WTC11 (cell line): ENCODE measurements around the gene CDK18. TPM values are rescaled to one million over a fixed set of nuclear protein-coding genes. Genes with fewer than 3 reads are reported as not detected.

ENCODE experiments used
- AFF4 ChIP-seq: sonication (generic); formaldehyde crosslinking; IDR thresholded peaks from 2 replicates; pipeline ENCODE4 v1.8.1; 2023; ENCODE audit warnings: mild to moderate bottlenecking, missing genetic modification reagents, borderline replicate concordance
- E2F5 ChIP-seq: sonication (generic); formaldehyde crosslinking; IDR thresholded peaks from 2 replicates; pipeline ENCODE4 v1.8.1; 2022; ENCODE audit warnings: mild to moderate bottlenecking, moderate library complexity, missing genetic modification reagents
- EMX1 ChIP-seq: fragments of 250-450 bp; sonication (Bioruptor Pico); IDR thresholded peaks from 2 replicates; pipeline ENCODE4 v1.8.0; 2021; ENCODE audit warnings: mild to moderate bottlenecking
- ETV6 ChIP-seq: sonication (generic); formaldehyde crosslinking; IDR thresholded peaks from 2 replicates; pipeline ENCODE4 v1.8.1; 2022; ENCODE audit warnings: mild to moderate bottlenecking, missing genetic modification reagents
- FOXJ3 ChIP-seq: sonication (generic); formaldehyde crosslinking; IDR thresholded peaks from 2 replicates; pipeline ENCODE4 v1.9.0; 2021; ENCODE audit warnings: missing genetic modification reagents, mild to moderate bottlenecking, borderline replicate concordance
- FOXP1 ChIP-seq: sonication (generic); formaldehyde crosslinking; IDR thresholded peaks from 2 replicates; pipeline ENCODE4 v1.8.0; 2022; ENCODE audit warnings: missing genetic modification reagents, mild to moderate bottlenecking, moderate library complexity, borderline replicate concordance
- FOXP4 ChIP-seq: sonication (generic); formaldehyde crosslinking; IDR thresholded peaks from 2 replicates; pipeline ENCODE4 v1.8.0; 2022; ENCODE audit warnings: mild to moderate bottlenecking, missing genetic modification reagents
- GTF2I ChIP-seq: fragments of 250-450 bp; sonication (Bioruptor Pico); conservative IDR thresholded peaks from 2 replicates; pipeline ENCODE4 v1.4.0; 2021; ENCODE audit warnings: mild to moderate bottlenecking
- IRF1 ChIP-seq: sonication (generic); formaldehyde crosslinking; IDR thresholded peaks from 2 replicates; pipeline ENCODE4 v1.8.0; 2023; ENCODE audit warnings: missing genetic modification reagents
- IRF2 ChIP-seq: sonication (generic); formaldehyde crosslinking; IDR thresholded peaks from 2 replicates; pipeline ENCODE4 v1.8.0; 2022; ENCODE audit warnings: low read depth, missing genetic modification reagents, borderline replicate concordance
- NFATC4 ChIP-seq: fragments of 250-450 bp; sonication (Bioruptor Pico); IDR thresholded peaks from 2 replicates; pipeline ENCODE4 v1.9.0; 2021; ENCODE audit warnings: mild to moderate bottlenecking
- PRDM15 ChIP-seq: sonication (generic); formaldehyde crosslinking; IDR thresholded peaks from 2 replicates; pipeline ENCODE4 v1.8.0; 2022; ENCODE audit warnings: missing genetic modification reagents
- TEAD4 ChIP-seq: sonication (generic); formaldehyde crosslinking; IDR thresholded peaks from 2 replicates; pipeline ENCODE4 v1.8.0; 2022; ENCODE audit warnings: mild to moderate bottlenecking, missing genetic modification reagents
- TP53 ChIP-seq: sonication (generic); formaldehyde crosslinking; IDR thresholded peaks from 2 replicates; pipeline ENCODE4 v1.8.1; 2023; ENCODE audit warnings: mild to moderate bottlenecking, missing genetic modification reagents
- ZBTB21 ChIP-seq: sonication (generic); formaldehyde crosslinking; IDR thresholded peaks from 2 replicates; pipeline ENCODE4 v1.8.1; 2023; ENCODE audit warnings: mild to moderate bottlenecking, missing genetic modification reagents, borderline replicate concordance
- ZMAT4 ChIP-seq: fragments of 250-450 bp; sonication (Bioruptor Pico); IDR thresholded peaks from 2 replicates; pipeline ENCODE4 v1.9.0; 2021; ENCODE audit warnings: mild to moderate bottlenecking
- ZNF263 ChIP-seq: sonication (generic); formaldehyde crosslinking; IDR thresholded peaks from 2 replicates; pipeline ENCODE4 v1.8.1; 2022; ENCODE audit warnings: low read depth, mild to moderate bottlenecking, moderate library complexity, missing genetic modification reagents
- ZNF396 ChIP-seq: fragments of 250-450 bp; sonication (Bioruptor Pico); IDR thresholded peaks from 2 replicates; pipeline ENCODE4 v1.8.0; 2021; ENCODE audit warnings: mild to moderate bottlenecking, moderate library complexity, borderline replicate concordance
- ZNF423 ChIP-seq: fragments of 250-450 bp; sonication (Bioruptor Pico); IDR thresholded peaks from 2 replicates; pipeline ENCODE4 v2.1.2; 2022; ENCODE audit warnings: mild to moderate bottlenecking, moderate library complexity
- total RNA-seq: library from RNA; stranded (reverse); gene quantifications from 3 replicates; pipeline ENCODE4 v1.2.3, GENCODE V29; 2021

CDK18 gene
- total RNA-seq, 1 experiment from 2014 or later, result 71.9 TPM

- 0 out of 2 replicates have a peak, but pooled peaks have one; percentile 9 for TF ChIP-seq PRDM15 (CRISPR knock-in tag)
- 0 out of 2 replicates have a peak, but pooled peaks have one; percentile 32 for TF ChIP-seq FOXP1 (CRISPR knock-in tag)
- TF ChIP-seq TP53 (CRISPR knock-in tag), result no peak
- peak; percentile 89 for TF ChIP-seq FOXP4 (CRISPR knock-in tag)
- TF ChIP-seq ZNF423 (CRISPR knock-in tag), result no peak
- TF ChIP-seq FOXJ3, result no peak
- no peak for TF ChIP-seq ZNF396 (CRISPR knock-in tag)
- no peak for TF ChIP-seq ZMAT4 (CRISPR knock-in tag)
- TF ChIP-seq ZNF263, result no peak
- no peak for TF ChIP-seq E2F5
- TF ChIP-seq IRF1, result peak; percentile 64; the same call in 1 of the 2 replicates
- no peak for TF ChIP-seq TEAD4
- no peak for TF ChIP-seq ZBTB21 (CRISPR knock-in tag)
- no peak for TF ChIP-seq NFATC4 (CRISPR knock-in tag)
- TF ChIP-seq AFF4 (CRISPR knock-in tag), result no peak
- no peak for TF ChIP-seq GTF2I (CRISPR knock-in tag)
- peak; percentile 81 for TF ChIP-seq ETV6
- TF ChIP-seq EMX1 (CRISPR knock-in tag), result no peak
- TF ChIP-seq IRF2, result no peak
These were observed 45.5 kb upstream of the CDK18 start (continued) for GRCh38 chr1:205458777-205459566.
